ENCODE results near the gene DNAJA4. TPM values are rescaled to one million over a fixed set of nuclear protein-coding genes. Genes with fewer than 3 reads are reported as not detected.

Gene DNAJA4
- total RNA-seq, 1 donor from 2014 or later, result 34.4 TPM

GRCh38 chr15:78329625-78330024, 65.3 kb downstream of the DNAJA4 start:
- DNase-seq (no peak), ATAC-seq (no peak)
- intact Hi-C loops (cut with DNase I), result no loop called here
- H3K36me3 ChIP-seq, result no peaks in the 10 kb centered on the region
- no peak overlapping the region for H3K27ac ChIP-seq
- no peak overlapping the region for H3K4me3 ChIP-seq
- TF ChIP-seq CTCF (IDR thresholded peaks at IDR 0.05), result no peak
- H3K4me1 ChIP-seq, result no peaks in the 10 kb centered on the region
- H3K27me3 ChIP-seq (ENCODE audit: low read depth), result no peaks in the 10 kb centered on the region
- no peaks in the 10 kb centered on the region for H3K9me3 ChIP-seq

Other genes with a start within 250 kb of the DNAJA4 start
- gene TBC1D2B, start 186.9 kb upstream of the DNAJA4 start, total RNA-seq, result 69.8 TPM
- gene SH2D7, start 172.0 kb upstream of the DNAJA4 start, total RNA-seq, result not detected
- 2.2 TPM for gene CIB2, start 133.1 kb upstream of the DNAJA4 start, total RNA-seq
- 78.3 TPM for gene IDH3A, start 115.2 kb upstream of the DNAJA4 start, total RNA-seq
- gene ACSBG1, start 30.0 kb upstream of the DNAJA4 start, total RNA-seq, result 1.8 TPM
- gene SKIC8, start 35.0 kb downstream of the DNAJA4 start, total RNA-seq, result 44.4 TPM
- not detected for gene CRABP1, start 75.8 kb downstream of the DNAJA4 start, total RNA-seq
- gene IREB2, start 173.7 kb downstream of the DNAJA4 start, total RNA-seq, result 56.4 TPM
- gene HYKK, start 243.0 kb downstream of the DNAJA4 start, total RNA-seq, result 4.1 TPM

All from lower lobe of right lung (tissue), 2 donors.